Measurements from ENCODE around the gene ARMH1. TPM values are rescaled to one million over a fixed set of nuclear protein-coding genes. Genes with fewer than 3 reads are reported as not detected.

Gene ARMH1
- total RNA-seq, 1 donor from 2014 or later: 4.7 TPM

DNA sequence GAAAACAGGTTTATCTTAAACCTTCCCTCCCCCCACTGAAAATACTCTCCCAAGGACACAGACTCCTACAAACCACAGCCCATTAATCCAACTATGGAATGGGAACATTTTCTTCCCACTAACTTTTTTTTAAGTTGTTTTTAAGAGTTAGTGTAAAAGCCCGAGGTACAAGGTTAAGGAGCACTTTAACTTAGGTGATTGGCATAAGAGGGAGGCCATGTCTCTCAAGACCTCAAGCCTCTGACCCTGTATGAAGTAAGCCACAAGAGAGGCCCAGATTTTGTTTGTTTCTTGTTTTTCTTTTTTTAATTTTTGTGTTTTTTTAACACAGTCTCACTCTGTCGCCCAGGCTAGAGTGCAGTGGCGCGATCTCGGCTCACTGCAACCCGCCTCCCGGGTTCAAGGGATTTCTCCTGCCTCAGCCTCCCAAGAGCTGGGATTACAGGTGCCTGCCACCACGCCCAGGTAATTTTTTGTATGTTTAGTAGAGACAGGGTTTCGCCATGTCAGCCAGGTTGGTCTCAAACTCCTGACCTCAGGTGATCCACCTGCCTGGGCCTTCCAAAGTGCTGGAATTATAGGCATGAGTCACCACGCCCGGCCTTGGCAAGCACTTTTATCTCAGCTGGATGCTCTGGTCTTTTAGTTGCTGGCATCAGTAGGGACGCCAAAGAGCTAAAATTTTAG is 14.4 kb downstream of the ARMH1 start:
- TF ChIP-seq, protein P1, sequence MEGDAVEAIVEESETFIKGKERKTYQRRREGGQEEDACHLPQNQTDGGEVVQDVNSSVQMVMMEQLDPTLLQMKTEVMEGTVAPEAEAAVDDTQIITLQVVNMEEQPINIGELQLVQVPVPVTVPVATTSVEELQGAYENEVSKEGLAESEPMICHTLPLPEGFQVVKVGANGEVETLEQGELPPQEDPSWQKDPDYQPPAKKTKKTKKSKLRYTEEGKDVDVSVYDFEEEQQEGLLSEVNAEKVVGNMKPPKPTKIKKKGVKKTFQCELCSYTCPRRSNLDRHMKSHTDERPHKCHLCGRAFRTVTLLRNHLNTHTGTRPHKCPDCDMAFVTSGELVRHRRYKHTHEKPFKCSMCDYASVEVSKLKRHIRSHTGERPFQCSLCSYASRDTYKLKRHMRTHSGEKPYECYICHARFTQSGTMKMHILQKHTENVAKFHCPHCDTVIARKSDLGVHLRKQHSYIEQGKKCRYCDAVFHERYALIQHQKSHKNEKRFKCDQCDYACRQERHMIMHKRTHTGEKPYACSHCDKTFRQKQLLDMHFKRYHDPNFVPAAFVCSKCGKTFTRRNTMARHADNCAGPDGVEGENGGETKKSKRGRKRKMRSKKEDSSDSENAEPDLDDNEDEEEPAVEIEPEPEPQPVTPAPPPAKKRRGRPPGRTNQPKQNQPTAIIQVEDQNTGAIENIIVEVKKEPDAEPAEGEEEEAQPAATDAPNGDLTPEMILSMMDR (IDR thresholded peaks at IDR 0.05; ENCODE audit: insufficient read depth, low read length, poor library complexity, severe bottlenecking): no peak
- no peak for DNase-seq (ENCODE audit: low read depth)
- no peak overlapping the region for H3K4me3 ChIP-seq (ENCODE audit: low read depth, low read length)
- no peaks in the 10 kb centered on the region for H3K36me3 ChIP-seq (ENCODE audit: control insufficient read depth, insufficient read depth, low read length)
- no peaks in the 10 kb centered on the region for H3K27me3 ChIP-seq (ENCODE audit: control insufficient read depth, insufficient read depth, low read length)

DNA sequence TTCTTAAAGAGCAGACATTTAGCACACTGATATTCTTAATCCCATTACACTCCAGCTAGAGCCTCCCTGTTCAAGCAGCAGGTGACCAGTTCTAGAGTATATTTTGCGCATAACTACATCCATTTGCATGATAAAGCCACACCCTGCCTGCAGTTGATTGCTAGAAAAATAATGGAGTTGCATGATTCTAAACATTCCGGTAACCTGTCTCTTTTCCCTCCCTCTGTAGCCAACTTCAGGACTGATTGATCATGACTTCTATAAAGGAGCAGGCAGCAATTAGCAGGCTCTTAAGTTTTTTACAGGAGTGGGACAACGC is 14.9 kb downstream of the ARMH1 start:
- Histone ChIP-seq H3K27me3 (ENCODE audit: control insufficient read depth, insufficient read depth, low read length) (no peaks in the 10 kb centered on the region), H3K36me3 (ENCODE audit: control insufficient read depth, insufficient read depth, low read length) (no peaks in the 10 kb centered on the region), H3K4me3 (ENCODE audit: low read depth, low read length) (no peak overlapping the region)
- no peak for DNase-seq (ENCODE audit: low read depth)
- TF ChIP-seq, protein P1 (IDR thresholded peaks at IDR 0.05; ENCODE audit: insufficient read depth, low read length, poor library complexity, severe bottlenecking): no peak

DNA sequence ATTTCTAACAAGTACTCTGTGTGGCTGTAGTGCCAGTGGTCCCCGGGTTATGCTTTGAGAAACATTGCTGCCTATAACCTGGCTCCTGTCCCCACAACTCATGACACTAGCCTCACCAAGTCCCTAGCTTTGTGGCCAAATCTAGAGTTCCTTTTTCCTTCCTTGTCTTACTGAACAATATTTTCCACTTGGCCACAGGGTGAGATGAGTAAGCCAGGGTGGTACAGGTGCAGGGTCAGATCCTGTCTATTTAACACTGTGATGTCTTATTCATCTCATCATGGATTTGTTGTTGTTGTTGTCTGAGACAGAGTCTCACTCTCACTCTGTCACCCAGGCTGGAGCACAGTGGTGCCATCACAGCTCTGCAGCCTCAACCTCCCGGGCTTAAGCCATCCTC is 18.6 kb downstream of the ARMH1 start:
- Histone ChIP-seq H3K27me3 (ENCODE audit: control insufficient read depth, insufficient read depth, low read length) (no peaks in the 10 kb centered on the region), H3K36me3 (ENCODE audit: control insufficient read depth, insufficient read depth, low read length) (no peaks in the 10 kb centered on the region), H3K4me3 (ENCODE audit: low read depth, low read length) (no peak overlapping the region)
- TF ChIP-seq, protein P1 (IDR thresholded peaks at IDR 0.05; ENCODE audit: insufficient read depth, low read length, poor library complexity, severe bottlenecking): no peak
- no peak for DNase-seq (ENCODE audit: low read depth)

DNA sequence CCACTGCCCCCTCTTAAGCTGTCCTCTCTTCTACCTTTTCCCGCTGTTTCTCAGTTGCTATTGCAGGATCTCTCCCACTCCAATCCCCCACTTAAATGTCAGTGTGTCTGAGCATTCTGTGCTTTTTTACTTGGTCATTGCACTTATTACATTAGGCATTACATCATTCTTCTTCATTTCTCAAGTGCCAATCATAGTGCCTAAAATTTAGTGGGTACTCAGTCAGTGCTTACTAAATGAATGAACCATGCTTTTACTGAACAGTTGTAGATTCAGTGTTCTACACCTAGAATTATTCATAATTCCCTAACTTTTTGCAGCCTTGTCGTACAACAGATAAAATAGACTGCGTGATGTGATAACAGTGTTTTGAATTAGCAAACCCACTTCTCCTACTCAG is 19.4 kb downstream of the ARMH1 start:
- no peaks in the 10 kb centered on the region for H3K27me3 ChIP-seq (ENCODE audit: control insufficient read depth, insufficient read depth, low read length)

DNA sequence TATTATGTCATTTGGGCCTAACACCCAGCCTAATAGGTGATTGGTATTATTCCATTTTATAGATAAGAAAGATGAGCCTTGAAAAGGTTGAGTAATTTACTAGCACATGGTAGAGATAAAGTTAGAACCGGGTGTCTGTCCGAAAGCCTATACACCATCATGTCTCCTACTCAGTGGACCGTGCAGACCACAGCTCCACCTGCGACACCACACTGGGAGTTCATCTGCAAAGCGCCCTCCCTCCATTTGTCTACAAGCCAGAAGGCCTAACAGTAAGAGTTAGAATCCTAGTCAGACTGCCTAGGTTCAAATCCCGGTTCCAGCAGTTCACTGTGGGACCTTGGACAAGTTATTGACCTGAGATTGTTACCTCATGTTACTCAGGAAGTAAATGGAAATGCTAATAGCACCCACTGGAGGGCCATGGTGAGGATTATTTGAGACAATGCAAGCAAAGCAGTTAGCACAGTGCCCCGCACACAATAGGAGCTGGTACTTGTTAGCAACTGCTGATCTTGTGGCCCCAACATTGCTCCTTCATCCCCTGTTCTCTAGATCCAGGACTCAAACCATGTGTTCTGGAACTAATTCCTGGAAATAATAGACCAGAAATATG is 20.5 kb downstream of the ARMH1 start:
- H3K36me3 ChIP-seq (ENCODE audit: control insufficient read depth, insufficient read depth, low read length): no peaks in the 10 kb centered on the region
- H3K4me3 ChIP-seq (ENCODE audit: low read depth, low read length): no peak overlapping the region
- no peak for DNase-seq (ENCODE audit: low read depth)
- TF ChIP-seq, protein P1 (IDR thresholded peaks at IDR 0.05; ENCODE audit: insufficient read depth, low read length, poor library complexity, severe bottlenecking): no peak
- no peaks in the 10 kb centered on the region for H3K27me3 ChIP-seq (ENCODE audit: control insufficient read depth, insufficient read depth, low read length)

More for the DNA sequence above, 19.4 kb downstream of the ARMH1 start:
- TF ChIP-seq, protein P1 (IDR thresholded peaks at IDR 0.05; ENCODE audit: insufficient read depth, low read length, poor library complexity, severe bottlenecking): no peak
- Histone ChIP-seq H3K4me3 (ENCODE audit: low read depth, low read length) (no peak overlapping the region), H3K36me3 (ENCODE audit: control insufficient read depth, insufficient read depth, low read length) (no peaks in the 10 kb centered on the region)
- no peak for DNase-seq (ENCODE audit: low read depth)

DNA sequence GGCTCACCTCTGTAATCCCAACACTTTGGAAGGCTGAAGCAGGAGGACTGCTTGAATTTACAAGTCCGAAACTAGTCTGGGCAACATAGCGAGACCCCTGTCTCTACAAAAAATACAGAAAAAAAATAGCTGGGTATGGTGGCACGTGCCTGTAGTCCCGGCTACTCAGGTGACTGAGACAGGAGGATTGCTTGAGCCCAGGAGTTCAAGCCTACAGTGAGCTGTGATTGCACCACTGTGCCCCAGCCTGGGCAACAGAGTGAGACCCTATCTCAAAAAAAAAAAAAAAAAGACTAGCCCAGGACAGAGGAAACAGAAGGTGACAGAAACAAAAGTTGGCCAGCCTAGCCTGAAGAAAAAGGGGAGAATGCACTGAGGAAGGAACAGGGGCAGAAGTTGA is 21.2 kb downstream of the ARMH1 start:
- no peaks in the 10 kb centered on the region for H3K36me3 ChIP-seq (ENCODE audit: control insufficient read depth, insufficient read depth, low read length)
- no peak for DNase-seq (ENCODE audit: low read depth)
- TF ChIP-seq, protein P1 (IDR thresholded peaks at IDR 0.05; ENCODE audit: insufficient read depth, low read length, poor library complexity, severe bottlenecking): no peak
- H3K27me3 ChIP-seq (ENCODE audit: control insufficient read depth, insufficient read depth, low read length): no peaks in the 10 kb centered on the region
- H3K4me3 ChIP-seq (ENCODE audit: low read depth, low read length): no peak overlapping the region
